ENCODE measurements around the gene LHX4.

DNA sequence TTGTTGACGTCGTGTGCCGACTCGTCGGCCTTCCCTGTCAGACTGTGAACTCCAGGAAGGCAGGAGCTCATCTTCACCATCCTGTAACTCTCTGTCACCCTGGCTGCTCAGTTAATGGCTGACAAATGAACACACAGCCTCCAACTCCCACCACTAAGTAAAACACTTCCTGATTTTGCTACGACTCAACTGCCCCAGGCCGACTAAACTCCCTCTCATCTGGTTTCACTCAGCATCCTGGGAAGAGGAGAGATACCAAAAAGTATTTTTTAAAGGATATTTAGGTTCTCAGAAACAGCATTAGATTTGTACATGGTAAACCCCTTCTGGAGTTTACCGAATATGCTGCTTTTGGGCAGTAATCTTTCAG is 18.2 kb upstream of the LHX4 start:
- TF ChIP-seq POLR2A (IDR thresholded peaks at IDR 0.05) (no peak), POLR2AphosphoS5 (IDR thresholded peaks at IDR 0.05) (no peak)
- TF ChIP-seq, protein P1, sequence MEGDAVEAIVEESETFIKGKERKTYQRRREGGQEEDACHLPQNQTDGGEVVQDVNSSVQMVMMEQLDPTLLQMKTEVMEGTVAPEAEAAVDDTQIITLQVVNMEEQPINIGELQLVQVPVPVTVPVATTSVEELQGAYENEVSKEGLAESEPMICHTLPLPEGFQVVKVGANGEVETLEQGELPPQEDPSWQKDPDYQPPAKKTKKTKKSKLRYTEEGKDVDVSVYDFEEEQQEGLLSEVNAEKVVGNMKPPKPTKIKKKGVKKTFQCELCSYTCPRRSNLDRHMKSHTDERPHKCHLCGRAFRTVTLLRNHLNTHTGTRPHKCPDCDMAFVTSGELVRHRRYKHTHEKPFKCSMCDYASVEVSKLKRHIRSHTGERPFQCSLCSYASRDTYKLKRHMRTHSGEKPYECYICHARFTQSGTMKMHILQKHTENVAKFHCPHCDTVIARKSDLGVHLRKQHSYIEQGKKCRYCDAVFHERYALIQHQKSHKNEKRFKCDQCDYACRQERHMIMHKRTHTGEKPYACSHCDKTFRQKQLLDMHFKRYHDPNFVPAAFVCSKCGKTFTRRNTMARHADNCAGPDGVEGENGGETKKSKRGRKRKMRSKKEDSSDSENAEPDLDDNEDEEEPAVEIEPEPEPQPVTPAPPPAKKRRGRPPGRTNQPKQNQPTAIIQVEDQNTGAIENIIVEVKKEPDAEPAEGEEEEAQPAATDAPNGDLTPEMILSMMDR (IDR thresholded peaks at IDR 0.05): no peak

Measured in breast epithelium (tissue), 3 donors.